HFF-Myc (cell line): ENCODE measurements around the gene SSC4D.

Experiments
- DNase-seq: peaks from one replicate; pipeline ENCODE4 v3.0.0-alpha.2; 2011; ENCODE audit warnings: low read depth; ENCODE audit errors: extremely low read depth
- H3K4me3 ChIP-seq: replicated peaks from 2 replicates; pipeline ENCODE4 v1.5.1; 2011; ENCODE audit warnings: low read depth, mild to moderate bottlenecking, control low read depth, low read length
- CTCF ChIP-seq: IDR thresholded peaks from 2 replicates; pipeline ENCODE4 v1.5.1; 2012; ENCODE audit warnings: mild to moderate bottlenecking, low read depth, low read length, control low read depth; ENCODE audit errors: missing control alignments

SSC4D gene

DNA sequence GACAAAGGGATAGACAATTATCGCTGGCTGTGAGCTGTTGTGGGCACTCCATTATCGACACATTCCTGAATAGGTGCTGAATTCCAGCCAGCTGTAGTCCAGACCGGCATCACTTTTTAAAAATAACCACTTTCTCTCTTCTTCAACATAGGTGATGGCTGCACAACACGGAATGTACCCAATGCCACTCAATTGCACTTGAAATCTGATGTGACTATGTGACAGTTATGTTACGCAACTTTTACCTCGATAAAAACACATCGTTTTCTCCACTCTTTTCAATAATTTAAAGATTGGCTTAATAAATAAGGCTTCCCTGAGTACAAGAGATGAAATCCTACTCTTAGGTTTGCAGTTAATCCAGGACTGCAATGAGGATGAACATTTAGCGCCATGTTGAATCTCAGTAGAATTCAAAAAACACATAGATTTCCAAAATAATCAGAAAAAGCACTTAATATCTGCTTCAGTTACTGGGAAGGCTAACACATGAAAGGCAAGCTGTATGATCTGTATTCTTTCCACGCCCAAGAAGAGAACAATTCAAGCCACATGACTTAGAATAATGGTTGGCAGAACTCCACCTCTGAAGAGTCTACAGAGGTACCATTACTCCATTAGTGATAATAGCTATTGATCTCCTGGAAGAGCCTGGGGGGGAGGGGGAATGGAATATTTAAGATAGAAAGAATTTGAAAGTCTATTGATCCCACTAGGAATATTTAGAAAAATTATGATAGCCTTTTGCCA lies 54.3 kb downstream of the SSC4D start:
- H3K4me3 ChIP-seq, result no peak overlapping the region
- TF ChIP-seq CTCF, result no peak
- no peak for DNase-seq

DNA sequence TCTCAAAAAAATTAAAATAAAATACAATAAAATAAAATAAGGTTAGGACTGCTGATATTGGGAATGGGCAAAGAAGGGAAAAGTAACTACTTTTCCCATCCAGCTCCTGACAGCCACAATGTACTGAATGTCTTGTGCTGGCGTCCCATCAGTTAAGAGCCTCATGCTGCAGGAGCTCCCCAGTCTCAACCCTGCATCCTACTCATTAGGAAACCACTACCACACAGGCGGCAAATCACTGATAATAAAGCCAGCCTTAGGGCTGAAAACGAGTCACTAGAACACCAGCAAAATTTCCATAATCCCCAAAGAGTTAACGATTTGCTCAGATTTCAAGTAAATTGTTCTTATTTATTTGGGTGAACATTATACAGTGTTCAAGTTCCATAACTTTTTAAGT lies 55.0 kb downstream of the SSC4D start:
- TF ChIP-seq CTCF, result no peak
- no peak for DNase-seq
- H3K4me3 ChIP-seq, result no peak overlapping the region

- no peak overlapping the region for H3K4me3 ChIP-seq
- no peak for TF ChIP-seq CTCF
- no peak for DNase-seq
These were observed 55.8 kb downstream of the SSC4D start for GRCh38 chr7:76353744-76354143.

DNA sequence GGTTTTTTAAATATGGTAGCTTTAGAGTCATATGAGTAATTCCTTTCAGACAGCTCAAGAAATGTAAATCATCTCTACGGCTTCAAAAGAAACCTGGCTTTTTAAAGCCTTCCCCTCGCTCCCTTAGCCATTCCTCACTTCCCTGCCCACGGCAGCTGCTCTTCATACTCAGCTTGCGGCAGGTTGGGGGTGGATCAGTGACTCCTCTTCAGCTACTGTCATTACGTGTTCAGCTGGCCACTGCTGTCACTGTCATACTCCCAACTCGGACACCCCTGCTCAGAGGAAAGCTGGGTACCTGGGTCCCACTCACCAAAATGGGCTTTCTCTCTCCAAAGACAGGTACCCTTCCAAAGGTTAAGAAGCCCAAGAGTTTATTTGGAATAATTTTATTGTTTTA lies 57.3 kb downstream of the SSC4D start:
- no peak for TF ChIP-seq CTCF
- no peak overlapping the region for H3K4me3 ChIP-seq
- DNase-seq, result no peak

DNA sequence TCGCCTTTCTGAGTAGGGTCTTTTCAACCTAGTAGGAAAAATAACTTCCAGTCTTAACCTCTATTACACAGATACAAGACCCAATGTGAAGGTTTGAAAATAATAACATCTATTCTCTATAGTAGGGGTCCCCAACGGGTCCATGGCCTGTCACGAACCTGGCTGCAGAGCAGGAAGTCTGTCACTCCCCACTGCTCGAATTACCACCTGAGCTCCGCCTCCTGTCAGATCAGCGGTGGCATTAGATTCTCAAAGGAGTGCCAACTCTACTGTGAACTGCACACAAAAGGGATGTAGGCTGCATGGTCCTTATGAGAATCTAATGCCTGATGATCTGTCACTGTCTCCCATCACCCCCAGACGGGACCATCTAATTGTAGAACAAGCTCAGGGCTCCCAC lies 58.1 kb downstream of the SSC4D start:
- DNase-seq, result no peak
- TF ChIP-seq CTCF, result no peak

DNA sequence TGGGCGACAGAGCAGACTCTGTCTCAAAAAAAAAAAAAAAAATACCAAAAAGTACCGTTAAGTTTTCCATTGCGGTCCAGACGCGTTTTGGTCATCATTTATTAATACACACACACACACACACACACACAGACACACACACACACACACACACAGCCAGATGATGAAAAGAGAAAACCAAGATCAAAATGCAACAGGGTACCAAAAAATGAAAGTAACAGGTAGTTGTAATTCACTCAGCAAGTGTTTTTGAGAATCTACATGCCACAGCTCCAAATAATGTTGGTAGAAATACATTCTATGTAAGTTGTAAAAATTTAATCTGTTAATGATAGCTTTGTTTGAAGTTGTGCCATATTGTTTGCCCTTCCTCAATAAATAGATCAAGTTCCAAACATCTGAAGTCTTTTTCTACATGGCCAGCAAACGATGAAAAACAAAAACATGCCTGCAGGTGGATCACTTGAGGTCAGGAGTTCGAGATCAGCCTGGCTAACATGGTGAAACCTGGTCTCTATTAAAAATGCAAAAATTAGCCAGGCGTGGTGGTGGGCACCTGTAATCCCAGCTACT lies 60.1 kb downstream of the SSC4D start:
- no peak for DNase-seq
- H3K4me3 ChIP-seq, result no peak overlapping the region
- no peak for TF ChIP-seq CTCF

More for the DNA sequence above, 58.1 kb downstream of the SSC4D start:
- no peak overlapping the region for H3K4me3 ChIP-seq
